Measurements from ENCODE around the gene NFAM1. TPM values are rescaled to one million over a fixed set of nuclear protein-coding genes. Genes with fewer than 3 reads are reported as not detected.

Gene NFAM1, protein sequence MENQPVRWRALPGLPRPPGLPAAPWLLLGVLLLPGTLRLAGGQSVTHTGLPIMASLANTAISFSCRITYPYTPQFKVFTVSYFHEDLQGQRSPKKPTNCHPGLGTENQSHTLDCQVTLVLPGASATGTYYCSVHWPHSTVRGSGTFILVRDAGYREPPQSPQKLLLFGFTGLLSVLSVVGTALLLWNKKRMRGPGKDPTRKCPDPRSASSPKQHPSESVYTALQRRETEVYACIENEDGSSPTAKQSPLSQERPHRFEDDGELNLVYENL
- 0.18 TPM in 1 of 2 replicates, not detected in the other for total RNA-seq (2014; rRNA removed; shearing (Covaris generic))

GRCh38 chr22:42432020-42432596 lies at the start of gene NFAM1:
Gene NFAM1, minus strand, starts transcription at chr22:42432403. Its CDS starts 46 bp downstream, at chr22:42432357.
- Histone ChIP-seq H3K4me3 (no peak within 1 kb of the TSS; the same call in 1 of the 2 replicates), H3K36me3 (no peaks in the 10 kb centered on the region), H3K4me1 (peaks cover 5% of the 10 kb centered on the region; the same call in 1 of the 2 replicates), H3K9me3 (replicated peaks) (no peaks in the 10 kb centered on the region), H3K27ac (no peak within 1 kb of the TSS), H3K27me3 (peaks cover 53% of the 10 kb centered on the region)
- DNase-seq, result no peak

DNA sequence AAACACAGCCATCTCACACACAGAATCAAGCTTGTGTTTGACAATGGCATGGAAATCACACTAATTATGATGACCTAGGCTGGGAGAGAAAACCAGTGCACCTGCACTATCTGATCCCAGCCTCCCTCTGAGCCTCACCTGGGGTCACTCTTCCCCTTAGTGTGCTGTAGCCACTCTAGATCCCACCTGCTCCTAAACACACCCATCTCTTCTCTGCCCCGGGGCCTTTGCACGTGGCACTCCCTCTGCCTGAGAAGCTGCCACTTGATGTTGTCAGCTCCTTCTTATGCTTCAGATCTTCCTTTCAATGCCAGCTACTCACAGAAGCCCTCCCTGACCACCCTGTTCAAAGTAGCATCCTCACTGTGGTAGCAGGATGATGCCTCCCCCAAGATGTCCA lies 42.9 kb upstream of the NFAM1 start:
- H3K9me3 ChIP-seq (replicated peaks), result no peaks in the 10 kb centered on the region
- H3K27me3 ChIP-seq, result no peaks in the 10 kb centered on the region; the same call in 1 of the 2 replicates
- H3K27ac ChIP-seq, result no peak overlapping the region
- no peaks in the 10 kb centered on the region for H3K4me1 ChIP-seq
- no peak for DNase-seq
- H3K4me3 ChIP-seq, result no peak overlapping the region
- H3K36me3 ChIP-seq, result no peaks in the 10 kb centered on the region

DNA sequence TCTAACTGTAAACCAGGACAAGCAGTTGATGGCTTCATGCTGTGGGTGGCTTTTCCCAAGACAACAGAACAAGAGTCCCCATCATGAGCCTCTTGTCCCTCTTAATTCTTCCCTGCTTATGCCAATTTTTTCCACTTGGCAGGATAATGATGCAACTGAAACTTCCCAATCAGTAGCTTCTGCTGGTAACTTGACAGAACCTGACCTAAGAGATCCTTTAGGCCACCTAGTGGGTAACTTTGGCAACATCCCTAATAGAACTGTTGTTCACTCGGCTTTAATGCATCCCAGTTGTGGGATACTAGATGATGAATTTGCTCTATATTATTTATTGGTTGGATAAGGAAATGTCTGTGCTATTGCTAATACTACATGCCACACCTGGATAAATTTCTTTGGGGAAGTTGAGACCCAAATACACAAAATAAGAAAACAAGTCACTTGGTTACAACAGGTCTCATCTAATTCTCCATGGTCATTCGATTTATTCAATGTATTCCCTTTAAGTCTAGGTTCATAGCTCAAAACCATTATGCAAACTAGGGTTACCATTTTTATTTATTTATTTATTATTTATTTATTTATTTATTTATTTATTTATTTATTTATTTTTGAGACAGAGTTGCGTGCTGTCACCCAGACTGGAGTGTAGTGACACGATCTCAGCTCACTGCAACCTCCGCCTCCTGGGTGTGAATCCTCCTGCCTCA lies 41.4 kb upstream of the NFAM1 start:
- Histone ChIP-seq H3K27me3 (no peaks in the 10 kb centered on the region; the same call in 1 of the 2 replicates), H3K4me1 (no peaks in the 10 kb centered on the region), H3K4me3 (no peak overlapping the region), H3K9me3 (replicated peaks) (no peaks in the 10 kb centered on the region), H3K36me3 (no peaks in the 10 kb centered on the region), H3K27ac (no peak overlapping the region)
- peak; percentile 24 to 65 for DNase-seq

GRCh38 chr22:42472671-42473070 lies 40.5 kb upstream of the NFAM1 start:
- H3K27me3 ChIP-seq, result no peaks in the 10 kb centered on the region; the same call in 1 of the 2 replicates
- no peak overlapping the region for H3K4me3 ChIP-seq
- H3K4me1 ChIP-seq, result no peaks in the 10 kb centered on the region
- H3K27ac ChIP-seq, result no peak overlapping the region
- no peaks in the 10 kb centered on the region for H3K9me3 ChIP-seq (replicated peaks)
- DNase-seq, result no peak
- no peaks in the 10 kb centered on the region for H3K36me3 ChIP-seq

- Histone ChIP-seq H3K27ac (no peak overlapping the region), H3K36me3 (no peaks in the 10 kb centered on the region), H3K9me3 (replicated peaks) (no peaks in the 10 kb centered on the region), H3K27me3 (no peaks in the 10 kb centered on the region; the same call in 1 of the 2 replicates), H3K4me3 (no peak overlapping the region), H3K4me1 (no peaks in the 10 kb centered on the region)
- no peak for DNase-seq
These were observed 39.2 kb upstream of the NFAM1 start for GRCh38 chr22:42471441-42471840.

DNA sequence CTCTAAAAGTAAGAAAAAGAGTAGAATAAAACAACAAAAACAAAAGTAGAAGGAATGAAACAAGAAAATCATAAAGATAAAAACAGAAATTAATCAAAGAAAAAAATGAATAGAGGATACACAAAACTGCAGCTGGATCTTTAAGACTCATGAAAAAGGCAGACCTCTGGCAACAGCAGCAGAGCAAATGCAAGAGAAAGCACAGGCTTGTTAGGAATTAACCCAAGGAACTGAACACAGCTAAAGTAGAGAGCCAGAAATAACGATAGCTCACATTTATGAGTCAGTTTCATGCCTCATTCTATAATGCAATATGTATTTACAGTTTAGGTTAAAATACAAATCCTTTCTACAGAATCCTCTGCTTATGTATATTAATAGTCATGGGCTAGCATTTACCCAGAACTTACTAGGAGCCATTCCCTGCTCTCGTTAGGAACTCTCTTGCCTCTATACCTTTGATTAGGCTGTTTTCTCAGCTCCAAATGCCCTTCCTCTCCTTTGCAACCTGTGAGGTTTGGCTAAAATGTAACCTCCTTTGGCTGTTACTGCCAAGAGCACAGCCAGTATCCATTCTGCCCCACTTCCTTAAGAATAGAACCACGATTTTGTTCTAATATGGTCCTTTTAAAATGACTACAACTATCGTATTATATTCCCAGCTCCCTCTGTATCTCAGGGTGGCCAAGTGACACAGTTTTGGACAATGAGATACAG lies 38.3 kb upstream of the NFAM1 start:
- Histone ChIP-seq H3K4me3 (no peak overlapping the region), H3K36me3 (no peaks in the 10 kb centered on the region), H3K4me1 (no peaks in the 10 kb centered on the region), H3K27ac (no peak overlapping the region), H3K9me3 (replicated peaks) (no peaks in the 10 kb centered on the region), H3K27me3 (peaks cover 2% of the 10 kb centered on the region; the same call in 1 of the 2 replicates)
- DNase-seq, result no peak

GRCh38 chr22:42468841-42469240 lies 36.6 kb upstream of the NFAM1 start:
- H3K36me3 ChIP-seq, result no peaks in the 10 kb centered on the region
- H3K4me1 ChIP-seq, result no peaks in the 10 kb centered on the region
- no peak for DNase-seq
- peaks cover 4% of the 10 kb centered on the region; the same call in 1 of the 2 replicates for H3K27me3 ChIP-seq
- H3K9me3 ChIP-seq (replicated peaks), result no peaks in the 10 kb centered on the region
- no peak overlapping the region for H3K27ac ChIP-seq
- H3K4me3 ChIP-seq, result no peak overlapping the region

DNA sequence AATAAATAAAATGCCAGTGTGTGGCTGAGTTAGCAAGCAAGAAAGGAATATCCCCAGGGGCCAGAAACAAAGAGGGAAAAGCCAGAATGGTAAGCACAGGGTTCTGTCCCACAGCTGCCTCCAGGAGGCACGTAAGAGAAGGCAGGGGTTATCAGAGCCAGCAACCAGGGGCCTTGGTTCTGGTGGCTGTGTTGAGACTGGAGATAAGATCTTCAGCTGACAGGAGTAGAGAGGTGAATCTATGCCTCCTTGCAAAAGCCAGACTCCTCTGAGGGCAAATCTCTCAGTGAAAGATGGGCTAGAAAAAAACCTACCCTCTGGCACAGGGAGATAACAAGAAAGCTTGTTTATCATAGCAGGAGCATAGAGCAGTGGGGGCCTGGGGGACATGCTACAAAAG lies 29.8 kb upstream of the NFAM1 start:
- Histone ChIP-seq H3K4me3 (no peak overlapping the region), H3K4me1 (no peaks in the 10 kb centered on the region), H3K27me3 (peaks cover 12% of the 10 kb centered on the region), H3K36me3 (no peaks in the 10 kb centered on the region), H3K9me3 (replicated peaks) (no peaks in the 10 kb centered on the region), H3K27ac (no peak overlapping the region)
- DNase-seq, result no peak

GRCh38 chr22:42461511-42461910 lies 29.3 kb upstream of the NFAM1 start:
- Histone ChIP-seq H3K27me3 (peaks cover 12% of the 10 kb centered on the region), H3K4me3 (no peak overlapping the region), H3K27ac (no peak overlapping the region), H3K36me3 (no peaks in the 10 kb centered on the region), H3K4me1 (no peaks in the 10 kb centered on the region), H3K9me3 (replicated peaks) (no peaks in the 10 kb centered on the region)
- no peak for DNase-seq

DNA sequence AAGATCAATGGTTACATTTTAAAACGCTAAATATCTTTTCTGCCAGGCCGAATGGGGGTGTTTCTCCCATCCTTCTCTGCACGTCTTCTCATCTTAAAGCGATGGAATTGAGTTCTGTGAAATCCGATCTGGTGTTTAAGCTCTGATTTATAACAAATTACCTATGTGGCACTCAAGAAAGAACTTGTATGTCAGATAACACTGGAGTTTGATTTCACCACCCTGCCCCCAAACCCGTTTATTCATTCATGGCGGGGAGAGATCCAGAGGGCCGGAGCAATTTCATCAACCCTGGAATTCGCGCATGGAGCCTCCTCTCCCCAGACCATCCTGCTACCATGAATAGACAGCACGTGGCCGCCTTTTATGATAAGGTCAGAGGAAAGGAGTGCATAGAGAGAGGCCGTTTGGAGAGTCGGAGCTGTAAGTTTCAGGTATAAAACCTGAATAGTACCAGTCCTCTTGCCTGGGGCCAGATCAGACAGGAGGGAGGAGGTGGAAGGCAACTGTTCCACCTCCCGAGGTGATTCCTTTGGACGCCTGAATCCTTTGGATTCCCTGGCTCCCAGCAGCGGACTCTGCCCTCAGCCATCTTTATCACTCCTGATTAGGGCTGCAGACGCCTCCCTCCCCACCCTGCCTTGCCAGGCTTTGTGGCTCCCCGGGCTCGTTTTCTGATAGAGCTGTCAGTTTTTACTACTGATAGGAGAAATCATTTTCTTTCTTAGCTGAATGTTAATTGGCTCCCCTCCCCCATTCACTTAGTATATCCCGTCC lies 27.3 kb upstream of the NFAM1 start:
- H3K4me1 ChIP-seq, result no peaks in the 10 kb centered on the region
- H3K27ac ChIP-seq, result no peak overlapping the region
- H3K27me3 ChIP-seq, result peaks cover 8% of the 10 kb centered on the region
- no peaks in the 10 kb centered on the region for H3K36me3 ChIP-seq
- H3K4me3 ChIP-seq, result no peak overlapping the region
- no peak for DNase-seq
- no peaks in the 10 kb centered on the region for H3K9me3 ChIP-seq (replicated peaks)

- Histone ChIP-seq H3K4me3 (no peak overlapping the region), H3K27ac (no peak overlapping the region), H3K4me1 (no peaks in the 10 kb centered on the region), H3K9me3 (replicated peaks) (no peaks in the 10 kb centered on the region), H3K27me3 (peaks cover 11% of the 10 kb centered on the region), H3K36me3 (no peaks in the 10 kb centered on the region)
- DNase-seq, result no peak
These were observed 20.7 kb upstream of the NFAM1 start for GRCh38 chr22:42452916-42453315.

DNA sequence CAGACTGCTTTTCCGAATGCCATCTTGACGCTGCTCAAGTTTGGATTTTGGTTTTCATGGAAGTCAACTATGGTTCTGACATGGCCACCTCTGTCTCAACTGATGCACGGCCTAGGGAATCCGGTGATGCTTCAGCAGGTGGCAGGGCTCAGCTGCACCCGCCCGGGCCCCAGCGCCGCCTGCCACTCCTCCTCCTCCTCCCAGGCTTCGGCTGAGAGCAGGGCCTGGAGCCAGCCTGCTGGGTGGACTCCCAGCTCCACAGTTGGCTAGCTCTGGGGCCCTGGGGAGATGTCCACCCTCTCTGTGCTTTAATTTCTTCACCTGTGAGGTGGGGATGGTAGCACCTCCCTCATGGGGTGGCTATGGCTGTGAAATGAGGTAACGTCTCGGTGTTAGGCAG lies 20.3 kb upstream of the NFAM1 start:
- H3K4me3 ChIP-seq, result no peak overlapping the region
- no peaks in the 10 kb centered on the region for H3K36me3 ChIP-seq
- no peaks in the 10 kb centered on the region for H3K9me3 ChIP-seq (replicated peaks)

GRCh38 chr22:42451499-42452145 lies 19.4 kb upstream of the NFAM1 start:
- H3K4me3 ChIP-seq, result no peak overlapping the region
- DNase-seq, result no peak
- peaks cover 11% of the 10 kb centered on the region for H3K27me3 ChIP-seq
- H3K36me3 ChIP-seq, result no peaks in the 10 kb centered on the region
- H3K9me3 ChIP-seq (replicated peaks), result no peaks in the 10 kb centered on the region
- H3K4me1 ChIP-seq, result no peaks in the 10 kb centered on the region
- H3K27ac ChIP-seq, result no peak overlapping the region

More for the DNA sequence above, 20.3 kb upstream of the NFAM1 start:
- Histone ChIP-seq H3K27me3 (peaks cover 11% of the 10 kb centered on the region), H3K4me1 (no peaks in the 10 kb centered on the region), H3K27ac (no peak overlapping the region)
- DNase-seq, result no peak

GRCh38 chr22:42450862-42451261 lies 18.7 kb upstream of the NFAM1 start:
- Histone ChIP-seq H3K4me3 (no peak overlapping the region), H3K4me1 (no peaks in the 10 kb centered on the region), H3K36me3 (no peaks in the 10 kb centered on the region), H3K27me3 (peaks cover 11% of the 10 kb centered on the region), H3K9me3 (replicated peaks) (no peaks in the 10 kb centered on the region), H3K27ac (no peak overlapping the region)
- no peak for DNase-seq
